Measurements from ENCODE around the gene CWF19L2.
"Not testable (repeated sequence)": the region's sequence is repeated elsewhere in the genome, so short reads cannot be mapped to it uniquely, and the experiment has no call there.

The CWF19L2 gene

GRCh38 chr11:107430525-107430924 is 27.1 kb downstream of the CWF19L2 start:
- DNase-seq, result no peak

- no peak for DNase-seq
Measured at GRCh38 chr11:107427569-107428180, 29.9 kb downstream of the CWF19L2 start.

GRCh38 chr11:107413352-107413751 is 44.3 kb downstream of the CWF19L2 start:
- no peak for DNase-seq

- no peak for DNase-seq
Measured at GRCh38 chr11:107408762-107409211, 48.8 kb downstream of the CWF19L2 start.

GRCh38 chr11:107405260-107405659 is 52.4 kb downstream of the CWF19L2 start:
- no peak for DNase-seq

- DNase-seq, result not testable (repeated sequence)
Measured at GRCh38 chr11:107401131-107401530, 56.5 kb downstream of the CWF19L2 start.

- no peak for DNase-seq
Measured at GRCh38 chr11:107397357-107397756, 60.3 kb downstream of the CWF19L2 start.

GRCh38 chr11:107392611-107393010 is 65.0 kb downstream of the CWF19L2 start:
- no peak for DNase-seq

GRCh38 chr11:107390701-107391100 is 66.9 kb downstream of the CWF19L2 start:
- not testable (repeated sequence) for DNase-seq

- no peak for DNase-seq
Measured at GRCh38 chr11:107387666-107388065, 70.0 kb downstream of the CWF19L2 start.

GRCh38 chr11:107385361-107385981 is 72.2 kb downstream of the CWF19L2 start:
- no peak for DNase-seq

GRCh38 chr11:107384144-107384852 is 73.3 kb downstream of the CWF19L2 start:
- DNase-seq, result no peak

GRCh38 chr11:107372439-107372838 is 85.2 kb downstream of the CWF19L2 start:
- no peak for DNase-seq

- DNase-seq, result no peak
Measured at GRCh38 chr11:107370390-107370789, 87.2 kb downstream of the CWF19L2 start.

GRCh38 chr11:107359701-107360100 is 97.9 kb downstream of the CWF19L2 start:
- DNase-seq, result no peak

- no peak for DNase-seq
Measured at GRCh38 chr11:107357877-107358276, 99.7 kb downstream of the CWF19L2 start.

- DNase-seq, result no peak
Measured at GRCh38 chr11:107354780-107355179, 102.8 kb downstream of the CWF19L2 start.

- DNase-seq, result no peak
Measured at GRCh38 chr11:107337917-107338316, 119.7 kb downstream of the CWF19L2 start.

GRCh38 chr11:107331728-107332127 is 125.9 kb downstream of the CWF19L2 start:
- DNase-seq, result no peak

- no peak for DNase-seq
Measured at GRCh38 chr11:107329164-107329563, 128.5 kb downstream of the CWF19L2 start.

- DNase-seq, result no peak
Measured at GRCh38 chr11:107316426-107316825, 141.2 kb downstream of the CWF19L2 start.

- no peak for DNase-seq
Measured at GRCh38 chr11:107307991-107308390, 149.6 kb downstream of the CWF19L2 start.

GRCh38 chr11:107301878-107302277 is 155.7 kb downstream of the CWF19L2 start:
- DNase-seq, result no peak

GRCh38 chr11:107293677-107294344 is 163.8 kb downstream of the CWF19L2 start:
- no peak for DNase-seq

Measured in NCI-H2107 (cell line).